Right atrium auricular region (tissue), 2 donors: ENCODE measurements around the gene MAGI3. TPM values are rescaled to one million over a fixed set of nuclear protein-coding genes. Genes with fewer than 3 reads are reported as not detected.

Source experiments
- DNase-seq: peaks from one replicate; pipeline ENCODE4 v3.0.0-alpha.2; 2019; ENCODE audit warnings: low spot score
- H3K27ac ChIP-seq, 2 donors: fragments of 200-600 bp; sonication (generic); 1 replicate in 1 of 2; 2 replicates in 1 of 2; pipeline ENCODE4 v1.5.1; 2016 to 2019
- H3K27me3 ChIP-seq, 2 donors: fragments of 200-600 bp; sonication (generic); one replicate each; pipeline versions ENCODE4 v1.5.1 to v1.6.0; 2017 to 2019
- H3K36me3 ChIP-seq: fragments of 200-600 bp; sonication (generic); one replicate; pipeline ENCODE4 v1.5.1; 2016
- H3K4me1 ChIP-seq, 2 donors: fragments of 200-600 bp; sonication (generic); one replicate each; pipeline versions ENCODE4 v1.5.1 to v1.6.0; 2017 to 2019
- H3K4me3 ChIP-seq, 2 donors: fragments of 200-600 bp; sonication (generic); 1 replicate in 1 of 2; 2 replicates in 1 of 2; pipeline ENCODE4 v1.5.1; 2017 to 2019; ENCODE audit warnings: mild to moderate bottlenecking in 1 of 2, moderate library complexity in 1 of 2
- H3K9me3 ChIP-seq, 2 donors: fragments of 200-600 bp; sonication (generic); one replicate each; pipeline ENCODE4 v1.5.1; 2019
- total RNA-seq, 2 donors: library from RNA; depleted of rRNA; stranded (reverse); fragments of >200 nt; gene quantifications; one replicate each; pipeline ENCODE4 v1.1.0, GENCODE V29; 2016
- TF ChIP-seq, protein P1 (sequence below), 2 donors: fragments of 200-600 bp; sonication (generic); IDR thresholded peaks; one replicate each; pipeline ENCODE4 v1.5.1; 2019; ENCODE audit warnings: antibody characterized with exemption in 2 of 2

MAGI3 gene
- total RNA-seq, 2 donors from 2014 or later, result 6.4 to 6.6 TPM

DNA sequence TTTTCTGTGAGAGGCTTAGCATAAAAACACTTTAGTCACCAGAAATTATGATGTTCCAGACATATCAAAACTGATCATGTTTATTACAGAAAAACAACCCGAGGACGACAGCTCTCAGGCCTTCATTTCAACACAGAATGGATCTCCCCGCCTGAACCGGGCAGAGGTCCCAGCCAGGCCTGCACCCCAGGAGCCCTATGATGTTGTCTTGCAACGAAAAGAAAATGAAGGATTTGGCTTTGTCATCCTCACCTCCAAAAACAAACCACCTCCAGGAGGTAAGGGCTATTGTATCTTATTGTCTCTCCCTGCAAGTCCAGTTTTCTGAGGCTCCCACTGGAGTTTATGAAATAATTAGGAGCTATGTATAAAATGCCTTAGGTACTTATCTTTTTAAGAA is 263.4 kb downstream of the MAGI3 start:
- H3K4me1 ChIP-seq, result no peaks in the 10 kb centered on the region
- TF ChIP-seq, protein P1, sequence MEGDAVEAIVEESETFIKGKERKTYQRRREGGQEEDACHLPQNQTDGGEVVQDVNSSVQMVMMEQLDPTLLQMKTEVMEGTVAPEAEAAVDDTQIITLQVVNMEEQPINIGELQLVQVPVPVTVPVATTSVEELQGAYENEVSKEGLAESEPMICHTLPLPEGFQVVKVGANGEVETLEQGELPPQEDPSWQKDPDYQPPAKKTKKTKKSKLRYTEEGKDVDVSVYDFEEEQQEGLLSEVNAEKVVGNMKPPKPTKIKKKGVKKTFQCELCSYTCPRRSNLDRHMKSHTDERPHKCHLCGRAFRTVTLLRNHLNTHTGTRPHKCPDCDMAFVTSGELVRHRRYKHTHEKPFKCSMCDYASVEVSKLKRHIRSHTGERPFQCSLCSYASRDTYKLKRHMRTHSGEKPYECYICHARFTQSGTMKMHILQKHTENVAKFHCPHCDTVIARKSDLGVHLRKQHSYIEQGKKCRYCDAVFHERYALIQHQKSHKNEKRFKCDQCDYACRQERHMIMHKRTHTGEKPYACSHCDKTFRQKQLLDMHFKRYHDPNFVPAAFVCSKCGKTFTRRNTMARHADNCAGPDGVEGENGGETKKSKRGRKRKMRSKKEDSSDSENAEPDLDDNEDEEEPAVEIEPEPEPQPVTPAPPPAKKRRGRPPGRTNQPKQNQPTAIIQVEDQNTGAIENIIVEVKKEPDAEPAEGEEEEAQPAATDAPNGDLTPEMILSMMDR (IDR thresholded peaks at IDR 0.05), result no peak
- no peaks in the 10 kb centered on the region for H3K9me3 ChIP-seq
- peaks cover 7% of the 10 kb centered on the region for H3K36me3 ChIP-seq
- H3K27ac ChIP-seq, result no peak overlapping the region
- DNase-seq, result no peak
- H3K4me3 ChIP-seq, result no peak overlapping the region
- no peaks in the 10 kb centered on the region for H3K27me3 ChIP-seq

DNA sequence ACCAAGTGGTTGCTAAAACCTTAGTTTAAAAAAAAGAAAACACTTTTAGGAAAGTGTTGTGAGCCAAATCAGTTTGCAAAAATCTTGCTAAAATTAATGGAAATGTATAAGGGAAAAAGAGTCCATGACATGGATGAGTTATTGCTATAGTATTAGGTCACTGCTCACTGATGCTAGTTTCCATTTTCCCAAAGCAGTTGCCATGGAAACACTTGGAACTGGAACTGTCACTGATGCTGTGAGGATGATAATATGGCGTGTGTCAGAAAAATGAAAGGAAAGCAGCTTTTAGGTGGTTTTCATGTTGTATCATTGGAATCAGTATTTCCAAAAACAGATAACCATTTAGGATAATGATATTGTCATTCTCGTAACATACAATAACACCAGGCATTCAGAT is 264.6 kb downstream of the MAGI3 start:
- Histone ChIP-seq H3K9me3 (no peaks in the 10 kb centered on the region), H3K4me3 (no peak overlapping the region), H3K27ac (no peak overlapping the region), H3K4me1 (no peaks in the 10 kb centered on the region), H3K36me3 (peaks cover 7% of the 10 kb centered on the region), H3K27me3 (no peaks in the 10 kb centered on the region)
- TF ChIP-seq, protein P1 (IDR thresholded peaks at IDR 0.05), result no peak
- no peak for DNase-seq

GRCh38 chr1:113657126-113657525 is 266.8 kb downstream of the MAGI3 start:
- H3K27me3 ChIP-seq, result no peaks in the 10 kb centered on the region
- no peaks in the 10 kb centered on the region for H3K9me3 ChIP-seq
- TF ChIP-seq, protein P1 (IDR thresholded peaks at IDR 0.05), result no peak
- peak overlapping the region in 1 of 2 donors; percentile 41 for H3K27ac ChIP-seq
- H3K4me1 ChIP-seq, result no peaks in the 10 kb centered on the region
- peaks cover 7% of the 10 kb centered on the region for H3K36me3 ChIP-seq
- DNase-seq, result no peak
- no peak overlapping the region for H3K4me3 ChIP-seq

GRCh38 chr1:113657556-113658063 is 267.3 kb downstream of the MAGI3 start:
- Histone ChIP-seq H3K27me3 (no peaks in the 10 kb centered on the region), H3K4me1 (no peaks in the 10 kb centered on the region), H3K9me3 (no peaks in the 10 kb centered on the region), H3K4me3 (no peak overlapping the region), H3K27ac (peak overlapping the region in 1 of 2 donors; percentile 41), H3K36me3 (peaks cover 7% of the 10 kb centered on the region)
- DNase-seq, result no peak
- TF ChIP-seq, protein P1 (IDR thresholded peaks at IDR 0.05), result no peak

DNA sequence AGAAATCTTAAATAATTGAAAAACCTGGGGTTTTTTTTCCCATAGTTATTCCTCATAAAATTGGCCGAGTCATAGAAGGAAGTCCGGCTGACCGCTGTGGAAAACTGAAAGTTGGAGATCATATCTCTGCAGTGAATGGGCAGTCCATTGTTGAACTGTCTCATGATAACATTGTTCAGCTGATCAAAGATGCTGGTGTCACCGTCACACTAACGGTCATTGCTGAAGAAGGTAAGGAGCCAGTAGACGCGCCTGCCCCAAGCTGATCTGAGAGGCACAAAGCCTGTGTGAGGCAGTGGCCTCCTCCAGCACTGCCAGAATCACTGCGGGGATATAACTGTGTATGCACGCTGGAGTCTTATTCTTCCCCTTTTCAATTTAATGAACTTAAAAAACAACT is 268.7 kb downstream of the MAGI3 start:
- H3K4me3 ChIP-seq, result no peak overlapping the region
- no peak for DNase-seq

More for the DNA sequence above, 268.7 kb downstream of the MAGI3 start:
- TF ChIP-seq, protein P1 (IDR thresholded peaks at IDR 0.05), result no peak
- Histone ChIP-seq H3K36me3 (peaks cover 2% of the 10 kb centered on the region), H3K9me3 (no peaks in the 10 kb centered on the region), H3K27me3 (no peaks in the 10 kb centered on the region), H3K4me1 (no peaks in the 10 kb centered on the region), H3K27ac (no peak overlapping the region)
